ENCODE measurements around the gene ARPC1A.

The ARPC1A gene

GRCh38 chr7:99392046-99392445 is 66.3 kb downstream of the ARPC1A start:
- TF ChIP-seq CTCF (IDR thresholded peaks at IDR 0.05) = no peak
- H3K9me3 ChIP-seq (ENCODE audit: control insufficient read depth, low read length) = no peaks in the 10 kb centered on the region
- no peak overlapping the region for H3K27ac ChIP-seq
- H2AFZ ChIP-seq = peak overlapping the region; percentile 97
- no peaks in the 10 kb centered on the region for H3K36me3 ChIP-seq (ENCODE audit: control insufficient read depth, insufficient read depth, low read length)
- H3K4me2 ChIP-seq (ENCODE audit: low read length) = peak overlapping the region; percentile 91
- no peak overlapping the region for H3K9ac ChIP-seq
- peaks cover 5% of the 10 kb centered on the region for H3K4me1 ChIP-seq
- no peaks in the 10 kb centered on the region for H3K27me3 ChIP-seq (ENCODE audit: control insufficient read depth, insufficient read depth, low read length)
- H3K79me2 ChIP-seq = no peaks in the 10 kb centered on the region
- H3K4me3 ChIP-seq (ENCODE audit: low read depth, low read length) = no peak overlapping the region

GRCh38 chr7:99392659-99393354 is 67.1 kb downstream of the ARPC1A start:
- peak overlapping the region; percentile 43 for H3K9ac ChIP-seq
- TF ChIP-seq CTCF (IDR thresholded peaks at IDR 0.05) = no peak
- peak overlapping the region; percentile 97 for H2AFZ ChIP-seq
- H3K79me2 ChIP-seq = no peaks in the 10 kb centered on the region
- H3K27ac ChIP-seq = peak overlapping the region; percentile 27
- H3K9me3 ChIP-seq (ENCODE audit: control insufficient read depth, low read length) = no peaks in the 10 kb centered on the region
- peak overlapping the region; percentile 91 for H3K4me2 ChIP-seq (ENCODE audit: low read length)
- H3K36me3 ChIP-seq (ENCODE audit: control insufficient read depth, insufficient read depth, low read length) = no peaks in the 10 kb centered on the region
- no peaks in the 10 kb centered on the region for H3K27me3 ChIP-seq (ENCODE audit: control insufficient read depth, insufficient read depth, low read length)
- H3K4me1 ChIP-seq = peaks cover 5% of the 10 kb centered on the region
- H3K4me3 ChIP-seq (ENCODE audit: low read depth, low read length) = peak overlapping the region; percentile 60

GRCh38 chr7:99393355-99394187 is 67.9 kb downstream of the ARPC1A start:
- no peak for TF ChIP-seq CTCF (IDR thresholded peaks at IDR 0.05)
- H3K9me3 ChIP-seq (ENCODE audit: control insufficient read depth, low read length) = no peaks in the 10 kb centered on the region
- peak overlapping the region; percentile 91 for H3K4me2 ChIP-seq (ENCODE audit: low read length)
- peak overlapping the region; percentile 60 for H3K4me3 ChIP-seq (ENCODE audit: low read depth, low read length)
- H3K36me3 ChIP-seq (ENCODE audit: control insufficient read depth, insufficient read depth, low read length) = no peaks in the 10 kb centered on the region
- peak overlapping the region; percentile 97 for H2AFZ ChIP-seq
- no peaks in the 10 kb centered on the region for H3K27me3 ChIP-seq (ENCODE audit: control insufficient read depth, insufficient read depth, low read length)
- H3K79me2 ChIP-seq = no peaks in the 10 kb centered on the region
- peak overlapping the region; percentile 27 for H3K27ac ChIP-seq
- no peak overlapping the region for H3K9ac ChIP-seq
- peaks cover 5% of the 10 kb centered on the region for H3K4me1 ChIP-seq

- peaks cover 5% of the 10 kb centered on the region for H3K4me1 ChIP-seq
- no peaks in the 10 kb centered on the region for H3K9me3 ChIP-seq (ENCODE audit: control insufficient read depth, low read length)
- no peaks in the 10 kb centered on the region for H3K27me3 ChIP-seq (ENCODE audit: control insufficient read depth, insufficient read depth, low read length)
- H3K27ac ChIP-seq = no peak overlapping the region
- H2AFZ ChIP-seq = no peak overlapping the region
- no peak overlapping the region for H3K4me2 ChIP-seq (ENCODE audit: low read length)
- H3K9ac ChIP-seq = no peak overlapping the region
- no peak overlapping the region for H3K4me3 ChIP-seq (ENCODE audit: low read depth, low read length)
- no peaks in the 10 kb centered on the region for H3K79me2 ChIP-seq
- no peak for TF ChIP-seq CTCF (IDR thresholded peaks at IDR 0.05)
- H3K36me3 ChIP-seq (ENCODE audit: control insufficient read depth, insufficient read depth, low read length) = no peaks in the 10 kb centered on the region
These were observed 68.4 kb downstream of the ARPC1A start for GRCh38 chr7:99394188-99394502.

Measured in parathyroid adenoma (tissue), 2 donors.